Adrenal gland (tissue), 12 donors: Measurements from ENCODE around the gene CERK. TPM values are rescaled to one million over a fixed set of nuclear protein-coding genes. Genes with fewer than 3 reads are reported as not detected.

ENCODE experiments used
- DNase-seq, 7 donors: peaks; one replicate each; pipeline ENCODE4 v3.0.0-alpha.2; 2019 to 2020
- H3K27ac ChIP-seq, 5 donors: fragments of 200-600 bp; sonication (generic) in 4 of 5; 1 replicate in 3 of 5; 2 replicates in 2 of 5; pipeline versions ENCODE4 v1.5.1 to v1.8.0; 2016 to 2020; ENCODE audit warnings: mild to moderate bottlenecking in 1 of 5
- H3K27me3 ChIP-seq: fragments of 200-600 bp; 2 replicates; pipeline ENCODE4 v1.8.0; 2021
- H3K36me3 ChIP-seq, 2 donors: fragments of 200-600 bp; replicated peaks in 1 of 2; 1 replicate in 1 of 2; 2 replicates in 1 of 2; pipeline versions ENCODE4 v1.5.1 to v1.8.0; 2018 to 2022
- H3K4me1 ChIP-seq, 2 donors: fragments of 200-600 bp; replicated peaks in 1 of 2; 1 replicate in 1 of 2; 2 replicates in 1 of 2; pipeline versions ENCODE4 v1.5.1 to v1.8.0; 2018 to 2021
- H3K4me3 ChIP-seq, 4 donors: fragments of 200-600 bp; sonication (generic) in 3 of 4; one replicate each; pipeline ENCODE4 v1.5.1; 2016 to 2018
- H3K9me3 ChIP-seq, 3 donors: fragments of 200-600 bp; sonication (generic) in 1 of 3; replicated peaks in 1 of 3; 1 replicate in 2 of 3; 2 replicates in 1 of 3; pipeline versions ENCODE4 v1.5.1 to v1.8.0; 2016 to 2021
- CTCF ChIP-seq, 6 experiments: fragments of 450-650 bp in 4 of 6; fragments of 200-600 bp in 2 of 6; sonication (generic) in 1 of 6; IDR thresholded peaks; 1 replicate in 5 of 6; 2 replicates in 1 of 6; pipeline versions ENCODE4 v1.5.1 to v1.8.0; 2016 to 2021; ENCODE audit warnings: antibody characterized with exemption in 6 of 6, mild to moderate bottlenecking in 2 of 6, moderate library complexity in 1 of 6
- POLR2A ChIP-seq, 2 donors: fragments of 450-650 bp; IDR thresholded peaks; one replicate each; pipeline ENCODE4 v1.6.1; 2017; ENCODE audit warnings: antibody characterized with exemption in 2 of 2, mild to moderate bottlenecking in 2 of 2, moderate library complexity in 1 of 2
- WGBS, 4 donors: extraction: QIAGEN DNeasy Blood & Tissue Kit in 2 of 4; methylation state at CpG; one replicate each; pipeline versions ENCODE4 v1.1.5 to v1.1.7; 2013 to 2017; 5-methylcytosine and 5-hydroxymethylcytosine counted together
- intact Hi-C, 2 donors: fragments of 100-400 bp; cut with DNase I; formaldehyde crosslinking; loops; one replicate each; pipeline versions ENCODE4 v1.14.1 to v1.15.0; 2022 to 2023
- polyA plus RNA-seq, 3 donors: library from polyadenylated mRNA; stranded (reverse); fragments of 200-250 nt in 2 of 3; fragments of 350-450 nt in 1 of 3; fragmentation: Illumina TruSeq in 1 of 3; extraction: RNeasy Lipid Tissue Mini Kit (QIAGEN cat#74804) in 1 of 3; gene quantifications; one replicate each; pipeline ENCODE4 v1.2.3, GENCODE V29; 2013 to 2014
- total RNA-seq, 9 donors: library from RNA; depleted of rRNA in 4 of 9; stranded (reverse); fragments of >200 nt in 4 of 9; fragments of 120-200 nt in 1 of 9; fragmentation: NEBNext Ultra II Directional in 1 of 9; extraction: Animal tissue kit (Norgen Biotek cat#: 25700) in 1 of 9; gene quantifications; one replicate each; pipeline versions ENCODE4 v1.1.0 to v1.2.4, GENCODE V29; 2013 to 2023
- donor health status: healthy with polysubstance abuse.
- donor health status: Bipolar disorder and iron deficiency.
- donor health status: DM: yes; HTN: yes; CAD: no.
- donor health status: DM: no; HTN: no; CAD: no.
- donor health status: DM: no; HTN: no; CAD: no.
- donor health status: DM: yes; HTN: yes; CAD: no.

The CERK gene
- total and polyA plus RNA-seq, 12 donors, result 18.6 to 92.1 (median 41.5) TPM

DNA sequence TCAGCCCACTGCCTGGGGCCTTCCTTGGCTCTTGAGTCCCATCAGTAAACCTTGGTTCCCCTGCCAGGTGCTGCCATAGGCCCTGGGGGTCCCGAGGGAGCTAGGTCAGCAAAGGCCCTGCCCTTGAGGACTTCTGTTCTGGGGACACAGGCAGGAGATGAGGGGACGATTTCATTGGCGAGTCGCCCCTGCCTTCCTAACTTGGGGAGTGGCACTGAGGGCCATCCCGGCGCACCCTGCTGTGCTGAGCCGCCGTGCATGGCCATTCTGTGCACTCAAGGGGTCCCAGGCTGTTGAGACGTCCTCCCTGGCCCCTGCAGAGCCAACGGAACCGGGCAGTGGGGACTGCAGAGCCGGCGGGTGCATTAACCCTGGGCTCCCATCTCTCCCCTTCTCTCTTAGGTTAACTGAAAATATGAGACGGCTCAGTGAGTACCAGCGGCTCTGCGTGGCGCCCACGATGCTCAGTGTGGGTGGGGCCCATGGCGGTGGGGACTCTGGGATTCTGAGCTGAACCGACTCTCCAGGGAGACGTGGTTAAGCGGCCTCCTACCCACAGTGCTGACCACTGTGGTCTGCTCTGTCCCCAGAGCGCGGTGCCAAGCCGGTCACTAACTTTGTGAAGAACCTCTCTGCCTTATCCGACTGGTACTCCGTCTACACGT, 74.5 kb downstream of the CERK start:
- Histone ChIP-seq H3K27me3 (no peaks in the 10 kb centered on the region), H3K4me1 (peaks cover 8 to 17% of the 10 kb centered on the region in 2 donors), H3K9me3 (no peaks in the 10 kb centered on the region), H3K4me3 (no peak overlapping the region), H3K36me3 (peaks cover 0 to 44% of the 10 kb centered on the region in 2 donors), H3K27ac (peak overlapping the region in 1 of 5 donors; percentile 86)
- intact Hi-C loops, result loop anchor here in 1 of 2 donors (10.0 kb wide), 1 partner anchor 309 kb away; no protein-coding TSS in a partner anchor
- 92 to 96% (median 95%) methylated on average over 12 to 28 of the region's 28 CpGs for WGBS, 4 donors
- TF ChIP-seq POLR2A (IDR thresholded peaks at IDR 0.05) (no peak), CTCF (IDR thresholded peaks at IDR 0.05) (no peak)
- DNase-seq, result no peak

DNA sequence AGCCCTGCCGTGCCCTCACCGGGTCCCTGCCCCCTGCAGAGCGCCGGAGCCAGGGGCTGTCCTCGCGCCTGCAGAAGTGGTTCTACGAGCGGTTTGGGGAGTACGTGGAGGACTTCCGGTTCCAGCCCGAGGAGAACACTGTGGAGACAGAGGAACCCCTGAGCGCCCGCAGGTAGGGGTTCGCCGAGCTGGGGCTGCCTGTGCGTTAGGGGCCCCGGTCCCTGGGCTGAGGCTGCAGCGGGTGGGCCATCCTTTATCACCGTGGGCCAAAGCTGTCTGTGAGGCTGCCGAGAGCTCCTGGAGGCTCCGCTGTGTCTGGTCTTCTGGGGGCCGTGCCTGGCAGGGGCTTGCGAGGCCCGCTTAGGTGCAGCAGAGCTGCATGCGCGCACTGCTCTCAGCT, 75.1 kb downstream of the CERK start:
- peaks cover 8 to 17% of the 10 kb centered on the region in 2 donors for H3K4me1 ChIP-seq
- peaks cover 0 to 38% of the 10 kb centered on the region in 2 donors for H3K36me3 ChIP-seq
- no peak for DNase-seq
- H3K27me3 ChIP-seq, result no peaks in the 10 kb centered on the region
- no peaks in the 10 kb centered on the region for H3K9me3 ChIP-seq
- intact Hi-C loops, result loop anchor here in 1 of 2 donors (10.0 kb wide), 1 partner anchor 308 kb away; no protein-coding TSS in a partner anchor
- 94 to 96% (median 95%) methylated on average over 13 to 26 of the region's 26 CpGs; no CpG with 5 or more reads in 1 of the 4 donors for WGBS, 4 donors
- H3K27ac ChIP-seq, result peak overlapping the region in 1 of 5 donors; percentile 86
- H3K4me3 ChIP-seq, result no peak overlapping the region
- TF ChIP-seq POLR2A (IDR thresholded peaks at IDR 0.05) (no peak), CTCF (IDR thresholded peaks at IDR 0.05) (no peak)

DNA sequence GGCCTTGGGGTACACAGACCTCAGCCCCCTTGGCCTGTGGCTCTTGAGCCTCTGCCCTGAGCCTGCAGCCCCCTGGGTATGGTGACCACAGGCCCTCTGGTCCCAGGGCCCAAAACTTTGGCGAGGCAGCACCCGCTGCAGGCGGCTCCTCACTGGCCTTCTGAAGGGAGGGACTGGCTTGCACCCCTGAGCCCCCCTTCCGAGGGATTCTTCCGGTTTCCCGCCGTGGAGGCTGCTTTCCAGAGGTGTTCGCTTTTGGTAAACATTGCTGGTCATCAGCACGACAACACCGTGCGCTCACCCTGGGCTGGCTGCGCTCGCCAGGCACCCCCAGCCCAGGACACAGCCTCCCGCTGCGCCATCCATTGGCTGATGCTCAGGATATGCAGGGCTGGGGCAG, 75.8 kb downstream of the CERK start:
- intact Hi-C loops, result loop anchor here in 1 of 2 donors (10.0 kb wide), 1 partner anchor 307 kb away; no protein-coding TSS in a partner anchor
- H3K36me3 ChIP-seq, result peaks cover 0 to 30% of the 10 kb centered on the region in 2 donors
- H3K27ac ChIP-seq, result peak overlapping the region in 2 of 5 donors; percentile 86 to 97
- 89 to 94% (median 94%) methylated on average over 11 to 15 of the region's 15 CpGs for WGBS, 4 donors
- no peak overlapping the region for H3K4me3 ChIP-seq
- no peaks in the 10 kb centered on the region for H3K9me3 ChIP-seq
- no peak for DNase-seq
- peaks cover 8 to 17% of the 10 kb centered on the region in 2 donors for H3K4me1 ChIP-seq
- no peaks in the 10 kb centered on the region for H3K27me3 ChIP-seq
- TF ChIP-seq POLR2A (IDR thresholded peaks at IDR 0.05), result no peak
- no peak for TF ChIP-seq CTCF (IDR thresholded peaks at IDR 0.05)

GRCh38 chr22:46661221-46661851, 76.7 kb downstream of the CERK start:
- TF ChIP-seq POLR2A (IDR thresholded peaks at IDR 0.05) (peak in 1 of 2 donors; percentile 41), CTCF (IDR thresholded peaks at IDR 0.05) (no peak)
- Histone ChIP-seq H3K4me1 (peaks cover 8 to 17% of the 10 kb centered on the region in 2 donors), H3K36me3 (peaks cover 0 to 21% of the 10 kb centered on the region in 2 donors), H3K27me3 (no peaks in the 10 kb centered on the region), H3K4me3 (no peak overlapping the region), H3K27ac (peak overlapping the region; percentile 62 to 97 (median 84)), H3K9me3 (no peaks in the 10 kb centered on the region)
- peak; percentile 78 to 90 (median 86) for DNase-seq
- 51 to 59% (median 55%) methylated on average over 14 to 22 of the region's 22 CpGs for WGBS, 4 donors
- intact Hi-C loops, result loop anchor here in 1 of 2 donors (10.0 kb wide), 1 partner anchor 307 kb away; no protein-coding TSS in a partner anchor
